GM19324 (cell line): Measurements from ENCODE around the gene CAMTA1.

ENCODE experiments used
- ATAC-seq: cut with Tn5 transposase; IDR thresholded peaks from one replicate; pipeline ENCODE4 v1.9.1; 2021; ENCODE audit warnings: mild to moderate bottlenecking, moderate library complexity; ENCODE audit not compliant: unreplicated experiment, low FRiP score

The CAMTA1 gene

GRCh38 chr1:7442918-7443317 lies 657.7 kb downstream of the CAMTA1 start:
- no peak for ATAC-seq

GRCh38 chr1:7444363-7444762 lies 659.1 kb downstream of the CAMTA1 start:
- ATAC-seq = no peak

GRCh38 chr1:7447093-7447492 lies 661.8 kb downstream of the CAMTA1 start:
- no peak for ATAC-seq

- ATAC-seq = no peak
Measured at GRCh38 chr1:7447736-7448135, 662.5 kb downstream of the CAMTA1 start.

GRCh38 chr1:7448986-7449385 lies 663.7 kb downstream of the CAMTA1 start:
- ATAC-seq = no peak

- no peak for ATAC-seq
Measured at GRCh38 chr1:7449750-7450149, 664.5 kb downstream of the CAMTA1 start.

GRCh38 chr1:7450838-7451237 lies 665.6 kb downstream of the CAMTA1 start:
- no peak for ATAC-seq

GRCh38 chr1:7453038-7453437 lies 667.8 kb downstream of the CAMTA1 start:
- ATAC-seq = no peak

- no peak for ATAC-seq
Measured at GRCh38 chr1:7454052-7454815, 669.0 kb downstream of the CAMTA1 start.

GRCh38 chr1:7454895-7455784 lies 669.9 kb downstream of the CAMTA1 start:
- no peak for ATAC-seq

GRCh38 chr1:7455796-7456721 lies 670.8 kb downstream of the CAMTA1 start:
- ATAC-seq = no peak

GRCh38 chr1:7456722-7457082 lies 671.4 kb downstream of the CAMTA1 start:
- ATAC-seq = no peak

- no peak for ATAC-seq
Measured at GRCh38 chr1:7457811-7458210, 672.6 kb downstream of the CAMTA1 start.

GRCh38 chr1:7458946-7459345 lies 673.7 kb downstream of the CAMTA1 start:
- no peak for ATAC-seq

GRCh38 chr1:7459914-7460313 lies 674.7 kb downstream of the CAMTA1 start:
- ATAC-seq = no peak

- ATAC-seq = no peak
Measured at GRCh38 chr1:7460807-7461206, 675.6 kb downstream of the CAMTA1 start.

- ATAC-seq = no peak
Measured at GRCh38 chr1:7462617-7463016, 677.4 kb downstream of the CAMTA1 start.

- no peak for ATAC-seq
Measured at GRCh38 chr1:7463526-7463925, 678.3 kb downstream of the CAMTA1 start.

- no peak for ATAC-seq
Measured at GRCh38 chr1:7464736-7465135, 679.5 kb downstream of the CAMTA1 start.

GRCh38 chr1:7467476-7468175 lies 682.4 kb downstream of the CAMTA1 start:
- no peak for ATAC-seq
